Activated T-cell treated with anti-CD3 and anti-CD28 coated beads, Interleukin-2, amount 50 U/mL, for 48 hours (primary cell): ENCODE data around the gene ANKS3.
A peak's percentile ranks its signal among the peaks of the same experiment; 100 is the strongest.
"Not testable (repeated sequence)": the region's sequence is repeated elsewhere in the genome, so short reads cannot be mapped to it uniquely, and the experiment has no call there.

Experiments used
- DNase-seq, 2 experiments: peaks; one replicate each; pipeline ENCODE4 v3.0.0-alpha.2; 2020

The ANKS3 gene

DNA sequence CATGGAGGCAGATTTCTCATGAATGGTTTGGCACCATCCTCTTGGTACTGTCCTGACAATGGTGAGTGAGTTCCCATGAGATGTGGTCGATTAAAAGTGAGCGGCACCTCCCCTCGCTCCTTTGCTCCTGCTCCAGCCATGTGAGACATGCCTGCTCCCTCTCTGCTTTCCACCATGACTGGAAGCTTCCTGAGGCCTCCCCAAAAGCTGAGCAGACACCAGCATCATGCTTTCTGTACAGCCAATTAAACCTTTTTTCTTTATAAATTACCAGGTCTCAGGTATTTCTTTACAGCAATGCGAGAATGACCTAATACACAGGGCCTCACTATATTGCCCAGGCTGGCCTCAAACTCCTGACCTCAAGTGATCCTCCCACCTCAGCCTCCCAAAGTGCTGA lies 20.8 kb upstream of the ANKS3 start:
- DNase-seq, result no peak

DNA sequence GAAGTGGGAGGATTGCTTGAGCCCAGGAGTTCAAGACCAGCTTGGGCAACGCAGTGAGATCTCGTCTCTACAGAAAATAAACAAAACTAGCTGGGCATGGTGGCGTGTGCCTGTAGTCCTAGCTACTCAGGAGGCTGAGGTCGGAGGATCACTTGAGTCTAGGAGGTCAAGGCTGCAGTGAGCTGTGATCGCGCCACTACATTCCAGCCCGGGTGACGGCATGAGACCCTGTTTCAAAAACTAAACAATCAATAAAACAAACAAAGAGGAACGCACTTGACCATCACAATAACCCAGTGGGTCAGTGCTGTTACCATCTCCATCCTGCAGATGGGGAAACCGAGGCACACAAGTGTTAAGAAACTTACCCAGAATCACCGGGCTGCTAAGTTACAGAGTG lies 19.2 kb upstream of the ANKS3 start:
- no peak for DNase-seq

DNA sequence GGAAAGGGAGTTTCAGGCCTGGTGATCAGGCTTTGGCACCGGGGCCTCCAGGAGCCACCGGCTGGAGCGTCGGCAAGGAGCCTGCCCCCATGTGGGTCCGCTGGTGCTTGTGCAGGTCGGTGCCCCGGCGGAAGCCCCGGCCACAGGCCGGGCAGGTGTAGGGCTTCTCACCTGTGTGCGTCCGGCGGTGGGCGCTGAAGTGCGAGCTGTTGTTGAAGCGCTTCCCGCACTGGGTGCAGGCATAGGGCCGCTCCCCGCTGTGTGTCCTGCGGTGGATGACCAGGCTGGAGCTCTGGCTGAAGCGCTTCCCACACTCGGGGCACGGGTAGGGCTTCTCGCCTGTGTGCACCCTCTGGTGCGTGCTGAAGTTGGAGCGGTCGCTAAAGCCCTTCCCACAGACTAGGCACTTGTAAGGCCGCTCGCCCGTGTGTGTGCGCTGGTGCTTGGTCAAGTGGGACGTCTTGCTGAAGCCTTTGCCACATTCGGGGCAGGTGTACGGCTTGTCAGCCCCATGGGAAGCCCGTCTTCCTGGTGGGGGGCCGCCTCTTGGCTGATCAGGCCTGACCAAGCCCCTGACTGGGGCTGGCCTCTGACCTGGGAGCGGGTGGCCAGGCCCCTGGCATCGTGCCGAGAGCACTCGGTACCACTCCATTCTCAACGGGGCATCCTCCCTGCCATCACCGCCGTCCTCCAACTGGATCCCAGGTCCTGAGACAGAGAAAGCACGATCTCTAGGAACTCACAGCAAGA lies 18.5 kb upstream of the ANKS3 start:
- no peak for DNase-seq

DNA sequence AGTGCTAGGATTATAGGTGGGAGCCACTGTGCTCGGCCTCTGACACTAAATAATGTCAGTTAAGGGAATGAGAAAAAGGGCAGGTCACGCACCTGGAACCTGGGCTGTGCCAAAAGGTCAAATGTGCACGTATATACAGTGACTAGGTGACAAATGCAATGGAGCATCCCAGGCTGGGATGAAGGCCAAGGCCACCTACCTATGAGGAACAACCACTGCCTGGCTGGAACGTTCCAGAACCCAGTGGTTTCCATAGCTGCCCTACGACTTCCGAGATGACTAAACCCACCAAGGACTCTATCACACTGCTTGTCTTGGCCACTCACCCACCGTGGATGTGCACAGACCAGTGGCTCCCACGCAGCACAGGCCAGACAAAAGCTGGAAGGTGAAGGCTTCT lies 16.8 kb upstream of the ANKS3 start:
- no peak for DNase-seq

DNA sequence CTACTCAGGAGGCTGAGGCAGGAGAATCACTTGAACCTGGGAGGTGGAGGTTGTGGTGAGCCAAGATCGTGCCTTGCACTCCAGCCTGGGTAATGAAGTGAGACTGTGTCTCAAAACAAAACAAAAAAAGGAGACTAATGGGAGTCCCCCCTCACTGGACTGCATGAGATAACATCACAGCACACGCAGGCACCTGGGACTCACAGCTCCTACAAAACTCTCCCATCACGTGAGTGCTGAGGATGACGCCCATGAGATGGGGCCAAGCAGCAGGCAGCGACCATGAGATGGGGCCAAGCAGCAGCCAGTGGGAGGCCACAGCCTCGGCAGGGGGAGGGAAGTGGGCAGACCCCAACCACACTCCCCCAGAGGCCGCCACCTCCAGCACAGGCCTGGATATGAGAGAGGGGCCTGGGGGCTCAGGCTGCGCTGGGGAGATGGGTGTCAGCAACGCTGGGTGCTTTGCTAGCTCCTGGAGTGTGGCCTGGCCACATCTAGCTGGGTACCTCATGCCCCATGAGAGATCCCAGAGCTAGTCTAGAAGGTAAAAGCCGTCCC lies 15.7 kb upstream of the ANKS3 start:
- no peak for DNase-seq

DNA sequence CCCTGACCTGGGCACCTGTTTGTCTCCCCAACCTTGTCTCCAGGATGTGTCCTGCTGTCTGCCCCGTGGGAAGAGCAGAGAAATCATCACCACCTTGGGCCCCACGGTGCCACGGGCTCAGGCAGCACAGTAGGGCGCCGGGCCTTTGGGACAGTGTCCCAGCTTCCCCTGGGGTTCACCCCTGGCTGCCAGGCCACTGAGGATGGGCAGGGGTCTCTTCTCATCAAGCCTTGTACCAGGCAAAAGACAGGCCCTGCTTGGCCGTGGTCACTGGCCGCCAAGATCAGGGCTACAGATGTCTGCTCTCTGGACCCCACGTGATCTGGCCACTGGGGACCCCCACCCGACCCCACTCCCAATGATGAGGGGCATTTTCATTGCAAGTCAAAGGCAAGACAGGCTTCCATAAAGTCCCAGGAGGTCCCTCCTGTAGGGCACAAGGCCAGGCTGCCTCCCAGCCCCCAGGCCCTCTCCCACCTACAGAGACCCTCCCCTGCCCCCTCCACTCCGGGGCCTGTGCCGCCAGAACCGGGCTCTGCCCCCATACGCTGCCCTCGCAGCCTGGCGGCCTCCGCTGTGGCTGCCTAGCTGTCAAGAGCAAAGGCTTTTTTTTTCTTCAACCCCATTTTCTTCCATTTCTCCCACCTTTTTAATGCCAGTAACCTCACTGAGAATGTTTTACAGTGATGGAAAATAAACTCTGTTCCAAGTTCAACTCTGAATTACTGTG lies 14.8 kb upstream of the ANKS3 start:
- no peak for DNase-seq

DNA sequence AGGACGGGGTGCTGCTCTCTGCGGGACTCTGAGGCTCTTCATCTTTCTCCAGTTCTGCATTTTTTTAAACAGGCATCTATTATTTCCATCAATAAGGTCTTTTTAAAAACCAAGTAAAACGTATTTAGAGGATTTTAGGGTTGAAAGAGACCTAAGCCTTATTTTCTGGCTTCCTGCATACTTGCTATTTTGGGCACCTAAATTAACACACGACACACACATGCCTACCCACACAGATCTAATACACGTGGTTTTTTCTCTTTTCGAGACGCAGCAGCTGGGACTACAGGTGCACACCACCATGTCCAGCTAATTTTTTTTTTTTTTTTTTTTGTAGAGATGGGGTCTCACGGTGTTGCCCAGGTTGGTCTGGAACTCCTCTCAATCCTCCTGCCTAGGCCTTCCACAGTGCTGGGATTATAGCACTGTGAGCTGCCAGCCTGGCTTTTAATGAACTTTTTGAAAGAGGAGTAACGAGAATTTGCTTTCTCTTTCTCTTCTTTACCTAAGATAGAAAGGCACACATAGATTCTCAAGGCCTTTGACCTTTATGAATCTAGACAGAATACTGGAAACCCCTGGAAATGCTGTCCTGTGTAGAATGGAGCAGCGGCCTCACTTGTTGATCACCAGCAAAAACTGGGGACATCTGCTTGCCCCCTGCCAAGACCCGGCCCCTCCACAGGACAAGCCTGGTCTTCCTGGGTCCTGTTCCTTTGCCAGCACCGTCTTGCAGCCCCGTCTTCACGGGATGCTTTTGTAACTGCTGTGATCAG lies 14.0 kb upstream of the ANKS3 start:
- no peak for DNase-seq

DNA sequence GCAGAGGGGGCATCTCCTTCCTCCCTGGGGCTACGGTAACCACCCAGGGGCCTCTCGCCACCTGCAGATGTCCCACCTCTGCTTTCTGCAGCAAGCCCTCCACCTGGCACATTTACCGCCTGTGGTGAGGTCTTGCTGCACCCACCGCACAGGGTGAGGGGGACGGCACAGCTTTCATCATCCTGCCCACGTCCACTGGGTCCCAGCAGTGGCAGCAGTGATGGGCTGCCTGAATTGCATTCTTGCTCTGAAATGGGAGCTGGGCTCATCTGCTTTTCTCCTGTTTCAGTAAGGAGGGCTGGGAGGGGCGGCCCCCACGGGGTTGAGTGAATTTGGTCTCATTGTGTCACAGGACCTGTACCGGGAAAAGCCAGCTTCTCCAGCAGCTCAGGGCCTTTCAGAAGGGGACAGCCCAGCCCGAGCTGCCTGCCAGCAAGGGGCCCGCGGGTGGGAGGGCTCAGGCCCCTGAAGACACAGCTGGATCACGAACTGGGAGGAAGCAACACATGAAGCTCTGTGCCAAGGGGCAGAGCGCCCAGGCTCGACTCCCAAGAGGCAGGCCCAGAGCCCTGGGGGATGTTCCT lies 13.0 kb upstream of the ANKS3 start:
- no peak for DNase-seq

DNA sequence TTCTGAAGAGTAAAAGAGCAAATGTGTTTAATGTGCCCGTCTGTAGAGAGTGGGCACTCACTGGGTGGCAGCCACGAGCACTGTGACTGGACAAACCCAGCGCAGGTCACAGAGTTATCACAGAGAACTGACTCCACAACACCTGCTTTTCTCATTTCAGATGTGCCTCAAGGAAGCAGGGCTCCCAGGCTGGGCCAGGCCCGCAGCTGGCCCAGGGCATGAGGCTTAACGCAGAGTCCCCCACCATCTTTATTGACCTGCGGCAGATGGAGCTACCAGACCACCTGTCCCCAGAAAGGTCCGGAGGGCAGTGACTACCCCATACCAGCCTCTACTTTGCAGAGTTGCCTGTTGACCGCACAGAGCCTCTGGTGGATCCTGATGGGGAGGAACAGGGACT lies 12.1 kb upstream of the ANKS3 start:
- DNase-seq, result no peak

DNA sequence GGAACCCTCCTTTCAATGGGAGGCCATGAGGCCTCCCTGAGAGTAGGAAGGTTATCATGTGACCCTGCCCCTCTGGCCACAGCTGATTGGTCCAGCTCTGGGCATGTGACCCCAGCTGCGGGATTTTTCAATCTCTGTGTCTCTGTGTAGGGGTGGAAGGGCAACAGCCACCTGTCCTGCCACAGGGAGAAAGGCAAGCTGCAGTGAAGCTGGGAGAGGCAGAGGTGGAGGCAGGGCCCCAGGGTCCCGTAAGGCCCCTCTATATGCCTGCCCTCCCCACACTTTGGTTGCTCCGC lies 11.2 kb upstream of the ANKS3 start:
- DNase-seq, result no peak

DNA sequence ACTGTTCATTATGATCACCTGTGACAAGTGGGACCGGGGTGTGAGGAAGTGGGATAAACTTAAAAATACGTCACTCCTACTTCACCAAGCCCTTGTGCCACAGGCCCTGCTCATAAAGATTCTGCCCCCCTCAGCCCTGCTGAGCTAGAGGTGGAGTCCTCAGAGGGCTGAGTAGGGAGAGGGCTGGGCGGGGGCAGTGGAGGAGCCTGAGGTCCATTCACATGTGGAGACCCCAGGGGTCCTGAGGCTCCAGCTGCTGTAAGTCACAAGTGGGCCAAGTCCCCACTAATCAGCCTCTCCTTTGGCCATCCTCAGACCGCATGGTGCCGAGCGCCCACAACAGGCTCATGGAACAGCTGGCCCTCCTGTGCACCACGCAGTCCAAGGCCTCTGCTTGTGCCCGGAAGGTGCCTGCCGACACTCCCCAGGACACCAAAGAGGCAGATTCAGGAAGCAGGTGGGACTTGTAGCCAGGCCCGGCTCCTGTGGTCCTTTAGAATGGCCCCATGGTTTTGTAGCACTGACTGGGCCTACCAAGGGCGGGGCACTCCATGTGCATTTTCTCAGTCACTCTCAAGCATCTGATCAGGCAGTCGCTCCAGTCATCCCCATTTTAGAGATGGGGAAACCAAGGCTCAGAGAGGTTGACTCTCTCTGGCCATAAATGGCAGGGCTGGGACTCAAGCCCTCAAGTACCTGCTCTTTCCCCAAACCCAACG lies 10.6 kb upstream of the ANKS3 start:
- DNase-seq, result no peak

DNA sequence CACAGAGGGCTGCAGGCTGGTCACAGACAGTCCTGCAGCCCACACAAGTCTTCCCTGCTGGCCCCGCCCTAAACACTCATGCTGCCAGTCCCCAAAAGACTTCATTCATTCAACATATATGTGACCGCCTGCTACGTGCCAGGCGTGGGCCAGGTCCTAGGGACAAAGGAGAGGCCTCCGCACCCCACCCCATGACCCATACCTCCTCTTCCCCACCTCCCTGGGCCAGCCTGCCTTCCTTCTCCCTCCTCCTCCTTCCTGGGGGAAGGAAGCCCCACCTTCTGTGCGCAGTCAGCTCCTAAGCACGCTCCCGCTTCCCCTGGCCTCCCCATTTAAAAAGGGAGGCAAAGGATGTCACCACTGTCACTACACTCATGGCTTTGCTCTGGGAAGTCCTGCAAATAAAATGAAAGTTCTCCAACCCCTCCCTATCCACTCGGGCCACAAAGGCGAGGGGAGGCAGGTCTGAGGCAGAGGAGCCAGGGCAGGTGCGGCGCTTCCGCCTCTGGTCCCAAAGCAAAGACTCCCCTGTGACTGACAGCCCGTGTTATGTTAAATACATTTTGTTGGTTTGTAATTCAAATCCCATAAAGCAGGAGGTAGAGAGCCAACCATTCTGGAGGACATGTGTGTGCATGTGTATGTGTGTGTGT lies 9.3 kb upstream of the ANKS3 start:
- peak in 1 of 2 experiments; percentile 24 for DNase-seq

DNA sequence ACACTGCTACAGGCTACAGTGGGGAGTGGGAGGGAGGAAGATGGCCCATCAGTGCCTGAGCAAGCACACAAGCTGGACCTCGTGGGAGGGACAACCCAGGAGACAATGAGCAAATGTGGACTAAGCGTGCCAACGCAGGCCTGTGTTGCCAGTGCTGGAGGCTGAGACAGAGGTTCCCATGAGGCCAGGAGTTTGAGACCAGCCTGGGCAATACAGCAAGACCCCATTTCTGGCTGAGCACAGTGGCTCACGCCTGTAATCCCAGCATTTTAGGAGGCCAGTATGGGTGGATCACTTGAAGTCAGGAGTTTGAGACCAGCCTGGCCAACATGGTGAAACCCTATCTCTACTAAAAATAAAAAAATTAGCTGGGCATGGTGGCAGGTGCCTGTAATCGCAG lies 4.3 kb upstream of the ANKS3 start:
- DNase-seq, result not testable (repeated sequence)

DNA sequence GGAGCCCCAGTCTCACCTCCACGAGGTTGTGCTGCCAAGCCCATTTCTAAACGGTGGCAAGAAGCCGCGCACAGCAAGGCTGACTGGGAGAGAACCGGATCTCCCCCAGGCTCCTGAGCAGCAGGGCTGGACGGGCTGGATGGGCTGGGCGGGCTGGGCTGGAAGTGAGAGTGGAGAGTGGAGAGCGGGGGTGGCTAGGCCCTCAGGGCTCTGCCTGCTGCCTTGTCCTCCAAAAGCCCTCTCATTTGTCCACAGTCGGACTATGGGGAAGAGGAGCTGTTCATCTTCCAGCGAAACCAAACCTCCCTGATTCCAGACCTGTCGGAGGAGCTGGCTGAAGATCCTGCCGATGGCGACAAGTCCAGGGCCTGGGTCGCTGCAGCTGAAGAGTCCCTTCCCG lies 3.5 kb upstream of the ANKS3 start:
- no peak for DNase-seq

DNA sequence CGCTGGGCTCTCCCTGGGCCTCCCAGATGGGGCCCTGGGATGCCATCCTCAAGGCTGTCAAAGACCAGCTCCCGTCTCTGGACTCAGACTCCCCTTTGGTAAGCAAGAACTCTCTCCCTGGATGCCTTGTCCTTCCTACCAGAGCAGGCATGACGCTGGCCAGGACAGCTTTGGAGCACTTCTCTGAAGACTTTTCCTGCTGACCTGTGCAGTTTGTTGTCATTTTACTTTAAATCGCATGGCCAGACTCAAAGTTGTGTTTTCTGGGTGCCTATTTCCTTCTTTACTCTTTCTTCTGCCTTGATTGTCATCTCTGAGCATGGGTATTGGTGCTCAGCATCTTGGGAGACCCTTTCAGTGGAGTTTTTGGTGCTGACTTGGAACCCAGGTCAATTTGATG lies 2.5 kb upstream of the ANKS3 start:
- no peak for DNase-seq

DNA sequence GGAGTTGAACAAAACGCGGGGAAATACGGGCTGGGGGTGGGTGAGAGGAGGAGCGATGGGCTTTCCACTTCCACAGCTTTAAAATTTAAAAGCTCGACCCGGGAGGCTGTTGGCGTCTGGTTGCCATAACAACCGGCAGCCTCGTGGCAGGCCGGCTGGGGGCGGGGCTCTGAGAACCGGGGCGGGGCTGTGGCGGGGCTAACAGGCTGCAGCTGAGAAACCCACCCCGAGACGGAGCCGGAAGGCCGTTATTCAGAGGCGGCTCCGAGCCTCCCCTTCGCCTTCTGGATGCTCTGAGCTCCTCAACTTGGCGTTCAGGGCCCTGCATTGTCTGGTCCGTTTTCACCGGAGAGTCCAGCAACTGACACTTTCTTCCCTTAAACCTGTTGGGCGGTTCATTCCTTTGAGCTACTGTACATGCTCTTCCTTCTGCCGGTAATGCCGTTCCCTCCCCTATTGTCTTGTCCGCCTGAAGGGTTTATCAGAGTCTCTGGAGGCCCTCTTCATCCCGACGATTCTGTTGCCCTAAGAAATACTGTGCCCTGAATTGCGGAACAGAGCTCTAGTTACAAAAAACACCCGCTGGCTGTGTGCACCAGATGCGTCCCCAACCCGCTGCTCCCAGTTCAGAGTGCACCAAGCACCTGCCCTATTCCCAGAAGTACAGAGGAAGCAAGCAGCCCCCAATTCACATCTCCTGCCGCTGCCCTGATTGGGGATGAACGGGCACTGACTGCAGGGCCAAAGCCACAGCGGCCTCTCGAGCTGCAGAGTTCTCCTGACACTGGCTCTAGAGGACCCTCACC lies 862 bp upstream of the ANKS3 start:
- DNase-seq, result peak; percentile 92 to 93

DNA sequence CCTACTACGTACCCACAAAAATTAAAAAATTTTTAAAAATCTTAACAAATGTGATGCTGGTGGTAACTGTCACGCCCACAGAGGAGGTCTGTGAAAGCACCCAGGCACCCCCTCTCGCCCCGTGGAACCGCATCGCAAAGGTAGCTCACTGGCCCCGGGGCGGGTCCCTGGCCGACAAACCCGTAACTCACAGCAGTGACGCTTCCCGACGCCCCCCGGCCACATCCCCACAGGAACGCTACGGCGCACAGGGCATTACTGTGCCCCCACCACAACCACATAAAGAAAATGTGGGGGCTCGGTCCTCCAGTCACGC lies 366 bp downstream of the ANKS3 start:
- no peak for DNase-seq

DNA sequence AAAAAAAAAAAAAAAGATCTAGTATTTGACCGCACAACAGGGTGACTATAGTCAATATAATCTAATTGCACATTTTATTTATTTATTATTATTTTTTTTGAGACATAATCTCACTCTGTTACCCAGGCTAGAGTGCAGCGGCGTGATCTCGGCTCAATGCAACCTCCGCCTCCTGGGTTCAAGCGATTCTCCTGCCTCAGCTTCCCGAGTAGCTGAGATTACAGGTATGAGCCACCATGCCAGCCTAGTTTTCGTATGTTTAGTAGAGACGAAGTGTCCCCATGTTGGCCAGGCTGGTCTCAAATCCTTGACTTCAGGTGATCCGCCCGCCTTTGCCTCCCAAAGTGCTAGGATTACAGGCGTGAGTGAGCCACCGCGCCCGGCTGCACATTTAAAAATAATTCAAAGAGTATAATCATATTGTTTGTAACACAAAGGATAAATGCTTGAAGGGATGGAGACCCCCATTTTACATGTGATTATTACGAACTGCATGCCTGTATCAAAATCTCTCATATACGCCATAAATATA lies 794 bp downstream of the ANKS3 start:
- peak in 1 of 2 experiments; percentile 27 for DNase-seq

DNA sequence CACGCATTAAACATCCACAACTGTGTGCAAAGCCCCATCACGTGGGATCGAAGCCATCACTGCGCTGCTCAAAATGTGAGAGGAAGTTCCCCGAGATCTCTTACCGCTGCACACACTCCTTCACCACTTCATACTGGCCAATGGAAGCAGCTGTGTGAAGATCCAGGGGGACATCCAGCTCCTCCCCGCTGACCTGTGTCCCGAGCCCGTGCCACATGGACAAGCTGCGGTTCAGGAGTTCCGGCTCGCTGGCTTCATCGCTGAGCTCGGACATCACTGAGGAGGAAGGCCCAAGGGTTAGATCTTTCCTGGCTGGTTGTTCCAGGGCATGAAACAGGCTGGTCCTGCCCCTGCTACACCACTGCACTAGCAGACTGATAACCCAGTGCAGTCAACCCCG lies 4.2 kb downstream of the ANKS3 start:
- no peak for DNase-seq

DNA sequence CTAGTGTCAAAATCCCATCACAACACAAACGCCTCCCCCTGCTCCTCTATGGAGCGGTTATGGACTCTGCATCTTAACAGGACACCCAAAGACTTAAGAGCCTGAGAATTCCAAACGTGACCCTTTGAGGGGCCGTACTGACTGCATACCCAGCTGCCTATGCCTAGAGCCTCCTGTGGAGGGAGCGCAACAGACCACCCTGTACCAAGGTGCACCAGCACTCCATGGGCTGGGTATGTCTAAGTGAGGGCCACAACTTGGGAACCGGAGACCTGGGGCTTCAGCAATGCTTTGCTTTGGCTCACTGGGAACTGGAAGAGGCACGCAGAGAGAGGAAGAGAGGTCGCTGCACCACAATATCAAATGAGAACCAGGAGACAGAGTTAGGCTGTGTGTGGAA lies 5.4 kb downstream of the ANKS3 start:
- no peak for DNase-seq

DNA sequence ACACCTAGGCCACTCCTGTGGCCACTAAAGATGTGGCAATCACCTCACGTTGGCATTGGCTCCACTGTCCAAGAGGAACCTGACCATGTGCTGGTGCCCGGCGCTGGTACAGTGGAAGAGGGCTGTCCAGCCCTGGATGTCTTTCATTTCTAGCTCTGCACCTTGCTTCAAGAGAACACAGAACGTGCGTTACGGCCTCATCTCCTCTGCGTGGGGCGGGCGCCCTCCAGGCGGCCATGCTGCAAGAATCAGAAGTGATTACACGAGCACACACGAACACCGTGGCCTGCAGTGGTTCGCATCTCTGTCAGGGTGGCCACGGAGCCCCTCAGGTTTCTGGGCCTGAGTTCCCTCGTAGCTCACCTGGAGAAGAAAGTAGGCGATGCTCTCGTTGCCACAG lies 7.5 kb downstream of the ANKS3 start:
- DNase-seq, result no peak
